IPS-NIHi11 (cell line): Measurements from ENCODE around the gene TSPAN18.

Experiments
- DNase-seq: peaks from one replicate; pipeline ENCODE4 v3.0.0; 2012; ENCODE audit warnings: mixed read lengths, low spot score

Gene TSPAN18

GRCh38 chr11:44737245-44738085 lies 10.7 kb downstream of the TSPAN18 start:
- no peak for DNase-seq

- DNase-seq: no peak
Measured at GRCh38 chr11:44738791-44739190, 12.0 kb downstream of the TSPAN18 start.

DNA sequence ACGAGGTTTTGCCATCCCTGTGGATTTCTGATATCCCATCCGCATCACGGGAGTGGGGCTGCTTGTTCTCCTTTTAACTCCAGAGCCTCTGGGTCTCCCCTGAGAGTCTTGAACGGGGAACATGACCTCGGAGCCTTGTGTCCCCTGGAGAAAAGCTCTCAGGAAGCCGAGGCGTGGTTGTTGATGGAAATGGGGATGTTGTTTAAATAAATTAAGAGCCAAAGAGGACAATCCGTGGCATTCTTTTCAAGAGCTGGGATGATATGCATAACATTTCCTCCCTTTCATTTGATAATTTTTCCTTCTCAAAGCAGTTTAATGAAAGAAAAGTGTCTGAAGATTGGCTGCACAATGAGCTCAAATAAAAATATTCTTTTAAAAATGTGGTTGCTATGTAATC lies 14.2 kb downstream of the TSPAN18 start:
- DNase-seq: no peak

DNA sequence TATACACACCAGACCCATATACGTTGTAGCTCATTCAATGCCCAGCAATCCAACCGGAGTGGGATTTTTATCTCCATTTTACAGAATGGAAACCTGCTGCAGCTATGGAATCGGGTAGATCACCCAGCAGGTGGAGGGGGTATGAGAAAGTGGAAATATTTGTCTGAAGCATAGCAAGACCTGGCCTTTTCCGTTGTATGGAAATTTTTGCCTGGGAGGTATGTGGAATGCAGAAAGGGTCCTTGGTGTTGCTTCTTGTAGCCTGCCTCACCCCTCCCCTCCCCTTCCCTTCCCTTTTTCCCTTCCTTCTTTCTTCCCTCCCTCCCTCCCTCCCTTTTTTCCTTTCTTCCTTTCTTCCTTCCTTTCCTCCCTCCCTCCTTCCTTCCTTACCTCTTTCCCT lies 15.2 kb downstream of the TSPAN18 start:
- no peak for DNase-seq

- DNase-seq: no peak
Measured at GRCh38 chr11:44742508-44743246, 15.9 kb downstream of the TSPAN18 start.

DNA sequence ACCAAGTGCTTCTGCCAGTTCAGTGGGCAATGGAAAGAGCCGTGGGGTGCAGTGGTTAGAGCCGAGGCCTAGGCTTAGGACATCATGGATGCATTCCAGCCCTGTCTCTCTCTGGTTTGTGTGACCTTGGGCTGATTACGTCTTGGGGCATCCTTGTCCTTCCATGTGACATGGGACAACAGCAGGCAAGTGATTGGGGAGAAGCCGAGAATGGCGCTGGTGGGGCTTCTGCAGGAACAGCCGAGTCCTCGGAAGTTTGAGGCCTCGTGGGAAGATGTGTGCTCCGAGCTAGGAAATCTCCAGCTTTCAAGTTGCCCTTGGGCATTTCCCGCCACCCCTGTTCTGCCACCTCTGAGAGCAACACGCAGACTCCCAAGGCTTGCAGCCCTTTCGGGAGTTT lies 16.6 kb downstream of the TSPAN18 start:
- no peak for DNase-seq

DNA sequence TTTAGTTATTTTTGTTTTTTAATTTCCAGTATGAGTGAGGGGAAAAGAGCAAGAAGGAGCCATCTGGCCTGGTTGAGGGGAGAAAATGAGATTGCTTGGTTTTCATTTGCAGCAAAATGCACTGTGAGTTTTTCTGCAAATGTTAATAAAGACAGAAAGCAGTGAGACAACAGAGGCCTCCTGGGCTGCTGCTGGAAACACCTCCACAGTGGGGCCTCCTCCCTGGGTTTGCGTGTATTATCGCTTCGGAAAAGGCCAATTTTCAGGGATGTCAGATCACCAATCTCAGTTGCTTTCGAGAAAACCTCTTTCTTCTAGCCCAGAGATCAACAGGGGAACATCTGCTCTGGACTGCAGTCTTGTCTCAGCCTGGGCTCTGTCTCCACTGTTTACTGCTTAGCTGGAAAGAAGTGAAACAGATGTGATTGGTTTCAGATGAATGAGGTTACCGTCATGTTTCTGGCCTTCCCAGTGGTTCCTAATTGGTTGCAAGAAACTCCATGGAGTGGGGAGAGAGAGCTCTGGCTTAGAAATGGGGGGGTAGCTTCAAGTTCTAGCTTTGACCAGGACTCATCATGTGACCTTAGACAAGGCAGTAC lies 17.3 kb downstream of the TSPAN18 start:
- no peak for DNase-seq

DNA sequence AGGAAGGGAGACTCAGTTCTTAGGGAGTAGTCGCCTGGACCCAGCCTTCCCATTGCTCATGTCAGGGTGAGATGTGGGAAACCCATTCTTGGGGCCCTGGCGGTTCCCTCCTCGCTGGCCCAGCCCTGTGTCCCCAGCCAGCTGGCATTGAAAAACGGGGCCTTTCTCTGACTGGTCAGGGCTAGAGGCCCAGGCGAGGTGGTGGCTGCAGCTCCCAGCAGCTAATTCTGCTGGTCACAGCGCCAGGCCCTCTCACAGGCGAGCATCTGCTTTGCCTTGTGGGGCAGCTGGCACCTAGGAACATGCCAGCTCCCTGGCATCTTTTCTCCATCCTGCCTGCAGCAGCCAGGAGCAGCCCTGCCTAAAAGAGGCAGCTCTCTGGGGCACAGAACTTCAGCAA lies 20.1 kb downstream of the TSPAN18 start:
- no peak for DNase-seq

GRCh38 chr11:44747316-44747715 lies 20.6 kb downstream of the TSPAN18 start:
- DNase-seq: no peak

GRCh38 chr11:44747836-44748235 lies 21.1 kb downstream of the TSPAN18 start:
- DNase-seq: no peak

DNA sequence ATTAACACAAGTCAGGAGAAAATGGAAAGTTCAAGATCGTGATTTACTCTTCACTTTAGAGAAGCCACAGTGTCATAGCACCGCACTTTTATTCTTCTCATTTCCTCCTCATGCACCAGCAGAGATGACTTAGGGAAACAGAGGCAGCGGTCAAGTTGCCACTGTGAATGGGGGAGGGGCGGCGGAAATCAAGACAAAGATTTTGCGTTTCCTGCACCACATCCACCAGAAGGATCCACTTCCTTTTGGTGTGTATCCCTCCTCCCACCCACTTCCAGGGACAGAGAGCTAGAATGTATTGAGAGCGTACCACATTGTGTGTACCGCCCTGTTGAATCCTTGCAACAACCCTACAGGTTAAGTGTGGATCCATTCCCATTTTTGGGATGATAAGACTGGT lies 21.8 kb downstream of the TSPAN18 start:
- no peak for DNase-seq

- DNase-seq: no peak
Measured at GRCh38 chr11:44749189-44749588, 22.4 kb downstream of the TSPAN18 start.

- no peak for DNase-seq
Measured at GRCh38 chr11:44750551-44751465, 24.0 kb downstream of the TSPAN18 start.

GRCh38 chr11:44752300-44752699 lies 25.5 kb downstream of the TSPAN18 start:
- no peak for DNase-seq

- no peak for DNase-seq
Measured at GRCh38 chr11:44752713-44753112, 26.0 kb downstream of the TSPAN18 start.

- no peak for DNase-seq
Measured at GRCh38 chr11:44753961-44754645, 27.3 kb downstream of the TSPAN18 start.

- no peak for DNase-seq
Measured at GRCh38 chr11:44754876-44755555, 28.3 kb downstream of the TSPAN18 start.

GRCh38 chr11:44755556-44756523 lies 29.1 kb downstream of the TSPAN18 start:
- DNase-seq: no peak

DNA sequence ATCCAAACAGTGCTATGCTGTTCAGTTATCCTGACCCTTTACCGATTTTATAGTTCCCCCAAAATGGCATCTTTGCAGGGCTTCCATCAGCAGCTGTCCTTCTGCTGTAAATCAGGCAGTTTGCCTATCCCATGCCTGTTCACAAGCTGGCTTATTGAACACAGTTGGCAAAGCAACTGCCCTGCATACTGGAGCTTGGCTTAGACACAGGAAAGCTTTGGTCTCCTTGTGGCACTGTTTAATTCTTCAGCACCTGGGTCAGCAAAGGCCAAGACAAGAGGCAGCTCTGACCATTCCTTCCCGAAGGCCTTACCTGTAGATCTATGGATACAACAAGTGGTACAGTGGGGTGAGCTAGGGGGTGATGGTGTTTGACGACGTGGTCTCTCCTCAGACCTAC lies 32.2 kb downstream of the TSPAN18 start:
- no peak for DNase-seq
